ENCODE results near the gene AXIN1.

DNA sequence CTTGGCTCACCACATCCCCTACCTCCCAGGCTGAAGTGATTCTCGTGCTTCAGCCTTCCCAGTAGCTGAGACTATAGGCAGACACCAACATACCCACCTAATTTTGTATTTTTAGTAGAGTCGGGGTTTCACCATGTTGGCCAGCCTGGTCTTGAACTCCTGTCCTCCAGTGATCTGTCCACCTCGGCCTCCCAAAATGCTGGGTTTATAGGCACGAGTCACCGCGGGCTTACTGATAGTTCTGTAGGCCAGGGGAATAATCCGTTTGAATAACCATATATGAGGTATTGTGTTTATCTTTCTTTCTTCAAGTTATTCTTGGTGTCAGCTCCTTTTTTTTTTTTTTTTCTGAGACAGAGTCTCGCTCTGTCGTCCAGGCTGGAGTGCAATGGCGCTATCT, 110.2 kb downstream of the AXIN1 start:
- TF ChIP-seq, protein P1, sequence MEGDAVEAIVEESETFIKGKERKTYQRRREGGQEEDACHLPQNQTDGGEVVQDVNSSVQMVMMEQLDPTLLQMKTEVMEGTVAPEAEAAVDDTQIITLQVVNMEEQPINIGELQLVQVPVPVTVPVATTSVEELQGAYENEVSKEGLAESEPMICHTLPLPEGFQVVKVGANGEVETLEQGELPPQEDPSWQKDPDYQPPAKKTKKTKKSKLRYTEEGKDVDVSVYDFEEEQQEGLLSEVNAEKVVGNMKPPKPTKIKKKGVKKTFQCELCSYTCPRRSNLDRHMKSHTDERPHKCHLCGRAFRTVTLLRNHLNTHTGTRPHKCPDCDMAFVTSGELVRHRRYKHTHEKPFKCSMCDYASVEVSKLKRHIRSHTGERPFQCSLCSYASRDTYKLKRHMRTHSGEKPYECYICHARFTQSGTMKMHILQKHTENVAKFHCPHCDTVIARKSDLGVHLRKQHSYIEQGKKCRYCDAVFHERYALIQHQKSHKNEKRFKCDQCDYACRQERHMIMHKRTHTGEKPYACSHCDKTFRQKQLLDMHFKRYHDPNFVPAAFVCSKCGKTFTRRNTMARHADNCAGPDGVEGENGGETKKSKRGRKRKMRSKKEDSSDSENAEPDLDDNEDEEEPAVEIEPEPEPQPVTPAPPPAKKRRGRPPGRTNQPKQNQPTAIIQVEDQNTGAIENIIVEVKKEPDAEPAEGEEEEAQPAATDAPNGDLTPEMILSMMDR (conservative IDR thresholded peaks at IDR 0.05; ENCODE audit: low read depth, low read length) = no peak
- no peak for TF ChIP-seq EZH2 (IDR thresholded peaks at IDR 0.05; ENCODE audit: low read length, unreplicated experiment)
- no peak for TF ChIP-seq EZH2phosphoT487 (IDR thresholded peaks at IDR 0.05; ENCODE audit: borderline replicate concordance, low read length)

All from PC-3 (cell line).